GM19324 (cell line): ENCODE data around the gene FSTL3.
"Not testable (repeated sequence)": the region's sequence is repeated elsewhere in the genome, so short reads cannot be mapped to it uniquely, and the experiment has no call there.

Experiments used
- ATAC-seq: cut with Tn5 transposase; IDR thresholded peaks from one replicate; pipeline ENCODE4 v1.9.1; 2021; ENCODE audit warnings: mild to moderate bottlenecking, moderate library complexity; ENCODE audit not compliant: unreplicated experiment, low FRiP score

Gene FSTL3

DNA sequence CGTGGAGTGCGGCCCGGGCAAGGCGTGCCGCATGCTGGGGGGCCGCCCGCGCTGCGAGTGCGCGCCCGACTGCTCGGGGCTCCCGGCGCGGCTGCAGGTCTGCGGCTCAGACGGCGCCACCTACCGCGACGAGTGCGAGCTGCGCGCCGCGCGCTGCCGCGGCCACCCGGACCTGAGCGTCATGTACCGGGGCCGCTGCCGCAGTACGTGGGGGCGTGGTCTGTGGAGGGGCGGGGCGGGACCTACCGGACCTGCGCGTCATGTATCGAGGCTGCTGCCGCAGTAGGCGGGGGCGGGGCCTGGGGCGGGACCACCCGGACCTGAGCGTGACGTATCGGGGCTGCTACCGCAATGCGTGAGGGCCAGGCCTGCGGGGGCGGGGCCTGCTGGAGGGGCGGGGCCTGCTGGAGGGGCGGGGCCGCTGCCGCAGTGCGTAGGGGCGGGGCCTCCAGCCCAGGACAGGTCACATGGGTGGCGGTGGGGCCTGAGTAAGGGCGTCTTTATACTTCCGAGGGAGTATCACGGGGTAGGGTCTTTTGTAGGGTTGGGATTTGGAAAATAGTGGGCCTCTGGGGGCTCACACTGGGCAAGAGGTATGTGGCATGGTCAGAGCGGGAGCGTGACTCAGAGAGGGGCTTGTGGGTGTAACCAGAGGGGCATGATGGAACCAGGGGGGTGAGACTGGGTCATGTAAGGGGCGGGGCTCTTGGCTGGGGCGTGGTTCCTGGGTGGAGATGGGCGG, 4.3 kb downstream of the FSTL3 start:
- peak; percentile 75 for ATAC-seq

GRCh38 chr19:681029-682019, 5.1 kb downstream of the FSTL3 start:
- ATAC-seq: no peak

DNA sequence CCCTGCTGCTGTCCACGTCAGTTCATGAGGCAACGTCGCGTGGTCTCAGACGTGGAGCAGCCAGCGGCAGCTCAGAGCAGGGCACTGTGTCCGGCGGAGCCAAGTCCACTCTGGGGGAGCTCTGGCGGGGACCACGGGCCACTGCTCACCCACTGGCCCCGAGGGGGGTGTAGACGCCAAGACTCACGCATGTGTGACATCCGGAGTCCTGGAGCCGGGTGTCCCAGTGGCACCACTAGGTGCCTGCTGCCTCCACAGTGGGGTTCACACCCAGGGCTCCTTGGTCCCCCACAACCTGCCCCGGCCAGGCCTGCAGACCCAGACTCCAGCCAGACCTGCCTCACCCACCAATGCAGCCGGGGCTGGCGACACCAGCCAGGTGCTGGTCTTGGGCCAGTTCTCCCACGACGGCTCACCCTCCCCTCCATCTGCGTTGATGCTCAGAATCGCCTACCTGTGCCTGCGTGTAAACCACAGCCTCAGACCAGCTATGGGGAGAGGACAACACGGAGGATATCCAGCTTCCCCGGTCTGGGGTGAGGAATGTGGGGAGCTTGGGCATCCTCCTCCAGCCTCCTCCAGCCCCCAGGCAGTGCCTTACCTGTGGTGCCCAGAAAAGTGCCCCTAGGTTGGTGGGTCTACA, 6.6 kb downstream of the FSTL3 start:
- ATAC-seq: no peak

DNA sequence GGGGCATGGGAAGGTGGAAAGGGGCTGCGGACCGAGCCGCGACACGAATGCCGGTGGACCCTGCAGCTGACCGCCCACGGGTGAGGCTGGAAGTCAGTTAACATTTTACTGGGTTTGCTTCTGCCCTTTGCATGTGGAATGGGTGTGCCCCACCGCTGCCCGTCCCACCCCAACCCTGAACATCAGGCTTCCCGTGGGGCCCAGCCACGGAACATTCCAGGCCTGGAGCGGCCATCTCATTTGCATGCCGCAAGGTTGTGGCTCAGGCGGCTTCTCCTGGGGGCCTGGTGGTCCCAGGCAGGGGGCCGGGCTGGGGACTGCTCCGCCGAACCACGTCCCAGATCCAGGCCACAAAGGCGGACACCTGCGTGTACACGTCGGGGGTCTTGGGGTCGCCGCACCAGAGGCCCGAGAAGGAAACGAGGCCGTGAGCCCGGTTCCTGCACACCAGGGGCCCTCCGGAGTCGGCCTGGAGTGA, 9.3 kb downstream of the FSTL3 start:
- no peak for ATAC-seq

GRCh38 chr19:686589-687297, 10.6 kb downstream of the FSTL3 start:
- no peak for ATAC-seq

- ATAC-seq: no peak
Observed at GRCh38 chr19:687569-688166, 11.5 kb downstream of the FSTL3 start.

GRCh38 chr19:688214-688613, 12.0 kb downstream of the FSTL3 start:
- no peak for ATAC-seq

- no peak for ATAC-seq
Observed at GRCh38 chr19:688992-689391, 12.8 kb downstream of the FSTL3 start.

DNA sequence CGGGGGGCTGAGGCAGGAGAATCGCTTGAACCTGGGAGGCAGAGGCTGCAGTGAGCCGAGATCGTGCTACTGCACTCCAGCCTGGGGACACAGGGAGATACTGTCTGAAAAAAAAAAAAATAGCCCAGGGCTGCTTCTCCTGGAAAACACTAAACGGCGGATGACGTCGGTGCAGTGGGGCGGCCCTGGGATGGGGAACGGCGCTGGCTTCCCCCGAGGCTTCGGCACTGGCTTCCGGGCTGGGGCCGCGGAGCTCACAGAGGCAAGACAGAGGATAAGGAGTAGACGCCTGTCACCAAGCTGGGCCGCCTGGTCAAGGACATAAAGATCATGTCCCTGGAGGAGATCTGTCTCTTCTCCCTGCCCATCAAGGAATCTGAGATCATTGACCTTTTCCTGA, 14.0 kb downstream of the FSTL3 start:
- no peak for ATAC-seq

GRCh38 chr19:694481-695351, 18.5 kb downstream of the FSTL3 start:
- no peak for ATAC-seq

DNA sequence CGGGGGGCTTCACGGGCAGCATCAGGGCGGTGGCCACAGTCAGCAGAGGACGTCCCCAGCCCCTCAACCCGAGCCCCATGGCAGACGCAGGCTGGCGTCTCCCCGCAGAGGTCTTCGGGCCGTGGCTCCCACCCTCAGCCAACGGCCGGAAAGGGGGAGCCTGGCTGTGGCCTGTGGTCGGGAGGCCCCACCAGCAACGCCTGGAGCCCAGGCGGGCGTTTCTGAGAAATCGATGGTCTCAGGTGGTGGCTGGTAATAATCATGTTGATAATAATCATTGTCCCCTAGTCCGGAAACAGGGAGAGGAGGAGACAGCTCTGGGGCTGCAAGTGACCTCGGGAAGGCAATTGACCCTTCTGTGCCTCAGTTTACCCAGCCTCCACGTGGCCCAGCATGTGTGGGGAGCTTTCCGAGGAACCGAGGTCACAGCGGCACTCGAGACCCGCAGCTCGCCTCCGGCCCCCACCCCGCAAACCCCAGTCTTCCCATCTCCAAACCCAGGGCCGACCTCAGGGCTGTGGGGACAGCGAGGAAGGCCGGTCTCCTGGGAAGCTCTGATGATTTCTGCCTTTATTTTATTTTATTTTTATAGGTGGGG, 19.3 kb downstream of the FSTL3 start, which contains the start of gene PRSS57:
PRSS57 (minus strand) TSS at position 101 of the 598 bp plus-strand sequence; CDS start at position 79, 22 bp downstream.
- no peak for ATAC-seq

GRCh38 chr19:698529-698928, 22.3 kb downstream of the FSTL3 start:
- ATAC-seq: not testable (repeated sequence)

- ATAC-seq: not testable (repeated sequence)
Observed at GRCh38 chr19:699885-700284, 23.7 kb downstream of the FSTL3 start.

- ATAC-seq: not testable (repeated sequence)
Observed at GRCh38 chr19:702847-703246, 26.7 kb downstream of the FSTL3 start.

GRCh38 chr19:703329-703650, 27.1 kb downstream of the FSTL3 start:
- no peak for ATAC-seq

DNA sequence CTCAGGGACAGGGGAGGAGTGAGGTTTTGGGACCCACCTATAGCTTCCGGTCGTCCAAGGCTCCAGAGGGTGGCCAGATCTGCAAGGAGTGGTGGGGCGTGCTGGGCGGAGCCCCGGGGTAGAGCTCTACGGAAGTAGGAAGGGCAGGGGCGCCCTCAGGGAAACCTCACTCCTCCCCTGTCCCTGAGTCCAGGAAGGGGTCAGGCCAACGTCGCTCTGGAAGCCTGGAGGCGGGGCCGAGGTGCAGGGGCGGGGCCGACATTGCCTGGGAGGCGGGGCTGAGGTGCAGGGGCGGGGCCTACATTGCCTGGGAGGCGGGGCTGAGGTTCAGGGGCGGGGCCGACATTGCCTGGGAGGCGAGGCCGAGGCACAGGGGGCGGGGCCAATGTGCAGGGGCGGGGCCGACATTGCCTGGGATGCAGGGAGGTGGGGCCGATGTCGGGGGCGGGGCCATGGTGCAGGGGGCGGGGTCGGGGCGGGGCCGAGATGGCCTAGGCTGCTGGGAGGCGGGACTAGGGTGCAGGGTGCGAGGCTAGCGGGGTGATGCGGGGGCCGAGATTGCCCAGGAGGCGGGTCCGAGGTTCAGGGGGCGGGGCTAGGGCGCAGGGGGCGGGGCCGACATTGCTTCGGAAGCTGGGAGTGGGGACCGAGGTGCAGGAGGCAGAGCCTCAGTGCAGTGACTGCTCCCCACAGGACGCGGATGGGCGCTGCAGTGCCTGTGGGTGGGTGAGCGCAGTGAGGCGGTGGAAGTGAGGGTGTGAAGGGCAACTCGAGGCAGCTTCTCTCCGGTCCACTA, 27.7 kb downstream of the FSTL3 start:
- no peak for ATAC-seq

- no peak for ATAC-seq
Observed at GRCh38 chr19:704447-704741, 28.2 kb downstream of the FSTL3 start.
